GM18526 (cell line): Measurements from ENCODE around the gene CCDC28A.

Source experiments
- POLR2A ChIP-seq: IDR thresholded peaks from 3 replicates; pipeline ENCODE4 v1.6.1; 2011; ENCODE audit not compliant: insufficient read length; ENCODE audit errors: extremely low read depth

The CCDC28A gene

GRCh38 chr6:138773177-138774091, at the start of gene CCDC28A:
Gene CCDC28A, plus strand, starts transcription at chr6:138773769. Its CDS starts 2,352 bp downstream, at chr6:138776121.
- TF ChIP-seq POLR2A, result peak; percentile 47

DNA sequence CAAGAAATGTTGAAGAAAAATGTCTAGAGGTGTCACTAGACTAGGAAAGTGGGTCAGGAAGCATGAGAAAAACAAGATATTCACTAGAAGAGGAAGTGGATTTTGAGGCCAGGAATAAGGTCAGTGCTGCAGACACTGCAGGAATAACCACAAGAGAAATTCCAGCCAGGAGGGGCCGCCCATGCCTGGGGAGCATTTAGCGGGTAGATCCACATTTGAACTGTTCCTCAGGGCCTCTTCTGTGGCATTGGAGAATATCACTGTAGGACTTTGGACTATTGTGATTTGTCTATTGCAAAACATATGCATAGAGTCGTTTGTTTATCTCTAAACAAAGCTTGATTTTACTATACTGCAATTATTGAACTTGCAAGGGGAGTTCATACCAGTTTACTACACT, 49.6 kb upstream of the CCDC28A start:
- no peak for TF ChIP-seq POLR2A

DNA sequence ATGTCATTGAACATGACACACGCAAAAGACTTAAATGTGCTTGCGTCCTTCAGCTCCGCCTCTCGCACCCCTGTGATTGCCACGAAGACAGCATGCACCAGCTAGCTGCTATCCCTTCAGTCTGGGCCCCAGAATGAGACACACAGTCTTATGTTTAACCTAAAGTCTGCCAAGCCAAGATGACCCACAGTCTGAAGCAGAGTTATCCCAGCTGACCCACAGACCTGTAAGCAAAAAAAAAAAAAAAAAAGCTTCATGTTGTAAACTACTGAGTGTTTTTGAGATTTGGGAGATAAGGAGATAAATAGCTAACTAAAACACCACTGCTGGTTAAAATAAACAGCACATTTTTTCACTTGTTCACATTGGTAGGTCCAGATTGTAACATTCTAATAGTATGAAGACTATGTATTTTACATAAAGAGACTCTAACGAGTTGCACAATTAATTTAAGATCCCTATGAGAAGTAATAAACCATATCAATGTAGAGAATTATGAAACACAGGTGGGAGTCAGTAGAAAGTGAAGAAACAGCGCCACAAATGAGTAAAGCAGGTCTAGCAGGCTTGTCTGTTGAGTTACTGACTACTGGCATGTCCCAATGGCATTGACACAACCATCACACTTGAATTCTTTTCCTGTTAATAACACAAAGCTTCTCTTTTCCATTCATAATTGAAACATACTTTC, 47.4 kb upstream of the CCDC28A start:
- no peak for TF ChIP-seq POLR2A

DNA sequence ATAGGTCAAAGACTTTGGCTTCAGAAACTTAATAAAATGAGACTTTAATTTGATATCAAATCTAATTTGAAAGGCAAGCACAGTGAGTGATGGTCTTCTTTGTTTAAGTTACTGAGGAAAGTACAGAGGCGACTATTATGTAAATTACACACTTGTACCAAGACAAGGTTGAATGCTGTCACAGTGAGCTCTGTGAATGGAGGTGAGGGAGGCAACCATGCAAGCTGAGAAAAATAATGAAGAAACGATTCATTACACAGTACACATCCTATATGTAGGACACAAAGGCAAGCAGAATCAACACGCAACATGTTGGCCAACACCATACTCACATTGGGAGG, 46.8 kb upstream of the CCDC28A start:
- no peak for TF ChIP-seq POLR2A

- TF ChIP-seq POLR2A, result no peak
Measured at GRCh38 chr6:138727182-138727581, 46.4 kb upstream of the CCDC28A start.

DNA sequence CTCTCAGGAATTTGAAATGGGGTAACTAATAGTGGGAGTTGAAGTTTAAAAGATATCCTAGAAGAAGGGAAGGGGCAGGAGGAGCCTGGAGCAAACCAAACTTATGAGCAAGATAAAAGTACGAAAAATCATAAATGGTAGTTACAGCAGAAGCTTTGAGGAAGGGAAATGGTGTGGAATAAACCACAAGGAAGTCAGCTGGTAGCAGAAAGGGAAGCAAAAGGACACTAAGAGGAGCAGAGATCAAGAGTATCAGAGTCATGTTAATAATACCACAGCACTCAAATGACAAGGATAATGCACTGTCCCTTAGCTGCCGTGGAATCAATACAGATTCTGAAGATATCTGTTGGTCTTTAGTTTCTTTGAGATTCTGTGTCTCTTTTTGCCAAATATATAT, 44.9 kb upstream of the CCDC28A start:
- no peak for TF ChIP-seq POLR2A

- TF ChIP-seq POLR2A, result no peak
Measured at GRCh38 chr6:138734585-138734984, 39.0 kb upstream of the CCDC28A start.

DNA sequence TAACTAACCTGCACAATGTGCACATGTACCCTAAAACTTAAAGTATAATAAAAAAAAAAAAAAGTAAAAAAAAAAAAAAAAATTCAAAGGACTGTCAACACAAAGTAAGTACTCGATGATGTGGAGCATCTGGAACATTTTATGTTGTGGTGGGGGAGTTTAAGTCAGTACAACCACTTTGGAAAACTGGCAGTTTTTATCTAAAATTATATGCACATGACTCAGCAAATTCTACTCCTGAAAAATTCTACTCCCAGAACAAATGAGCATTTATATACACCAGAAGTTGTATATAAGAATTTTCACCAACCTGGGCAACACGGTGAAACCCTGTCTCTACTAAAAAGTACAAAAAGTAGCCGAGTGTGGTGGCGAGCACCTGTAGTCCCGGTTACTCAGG, 36.9 kb upstream of the CCDC28A start:
- no peak for TF ChIP-seq POLR2A

- TF ChIP-seq POLR2A, result no peak
Measured at GRCh38 chr6:138752017-138752416, 21.6 kb upstream of the CCDC28A start.

- TF ChIP-seq POLR2A, result no peak
Measured at GRCh38 chr6:138757136-138757535, 16.4 kb upstream of the CCDC28A start.

DNA sequence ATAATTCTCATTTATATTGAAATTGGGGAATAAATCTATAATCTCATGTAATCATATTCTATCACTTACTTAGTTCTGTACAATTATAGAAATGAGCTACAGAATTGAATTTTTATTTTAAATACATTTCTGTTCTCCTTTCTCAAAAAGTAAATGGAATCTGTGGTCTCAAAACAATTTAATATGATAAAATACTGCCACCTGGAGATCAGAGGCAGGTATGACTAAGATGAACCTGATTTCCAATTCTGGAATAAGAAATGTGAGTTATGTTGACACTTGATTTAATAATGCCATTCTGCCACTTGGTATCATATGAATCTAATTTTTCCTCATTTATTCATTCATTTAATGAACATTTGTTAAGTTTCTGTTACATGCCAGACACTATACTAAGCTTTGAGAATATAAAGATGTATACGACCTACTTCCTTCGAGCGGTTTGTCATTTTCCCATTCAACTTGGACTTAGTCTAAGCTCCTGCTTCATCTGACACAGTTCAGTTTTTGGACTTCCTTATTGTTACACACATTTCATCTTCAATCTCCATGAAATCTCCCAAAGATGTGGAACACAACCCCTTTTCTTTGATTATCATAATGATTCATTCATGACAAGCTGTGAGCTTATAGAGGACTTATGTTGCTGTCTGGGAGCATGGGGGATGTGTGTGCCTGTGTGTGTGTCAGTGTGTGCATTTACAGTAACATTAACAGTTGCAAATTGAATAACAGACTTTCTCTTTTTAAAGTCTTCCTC, 7.5 kb upstream of the CCDC28A start:
- no peak for TF ChIP-seq POLR2A

GRCh38 chr6:138769102-138769676, 4.4 kb upstream of the CCDC28A start:
- TF ChIP-seq POLR2A, result no peak

DNA sequence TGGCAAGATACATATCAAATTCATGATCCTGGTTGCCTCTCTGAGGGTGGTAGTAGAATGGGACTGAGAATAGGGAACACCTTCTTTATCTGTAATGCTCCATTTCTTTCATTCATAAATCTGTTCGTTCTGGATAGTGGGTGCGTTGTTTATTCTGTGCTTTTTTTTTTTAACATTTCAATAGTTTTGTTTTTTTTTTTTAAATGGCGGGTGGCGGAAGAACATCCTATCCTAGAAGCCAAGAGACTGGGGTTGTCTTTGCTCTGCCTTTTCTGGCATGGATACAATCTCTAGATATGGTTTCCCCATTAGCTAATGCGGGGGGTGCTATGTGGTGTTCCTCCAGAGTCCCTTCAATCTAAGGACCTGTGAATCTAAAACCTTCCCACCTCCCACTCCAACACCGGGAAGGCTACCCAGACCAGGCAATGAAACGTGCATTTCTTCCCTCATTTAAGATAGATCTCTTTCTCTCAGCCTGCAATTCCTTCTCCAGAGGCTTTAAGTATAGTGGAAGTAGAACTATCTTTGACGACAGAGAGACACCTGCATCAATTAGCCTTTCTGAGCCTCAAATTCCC, 883 bp upstream of the CCDC28A start:
- no peak for TF ChIP-seq POLR2A

- no peak for TF ChIP-seq POLR2A
Measured at GRCh38 chr6:138774370-138774769, 801 bp downstream of the CCDC28A start.

DNA sequence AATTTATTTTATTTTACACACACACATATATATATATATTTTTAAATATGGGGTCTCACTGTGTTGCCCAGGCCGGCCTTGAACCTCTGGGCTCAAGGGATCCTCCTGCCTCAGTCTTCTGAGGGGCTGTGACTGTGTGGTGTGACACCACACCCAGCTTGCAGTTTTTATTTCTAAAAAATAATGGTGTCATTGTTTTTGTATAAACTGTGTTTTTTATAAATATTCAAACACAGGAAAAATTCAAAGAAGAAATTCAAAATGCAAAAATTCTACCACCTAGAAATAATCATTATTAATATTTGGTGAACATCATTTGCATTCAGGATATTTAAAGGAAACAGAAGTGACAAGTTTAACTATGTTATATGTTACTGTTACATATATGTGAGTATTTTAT, 3.1 kb downstream of the CCDC28A start:
- no peak for TF ChIP-seq POLR2A
